HCT116 (cell line): ENCODE results near the gene ABCG1. TPM values are rescaled to one million over a fixed set of nuclear protein-coding genes. Genes with fewer than 3 reads are reported as not detected.

Source experiments
- ATAC-seq: fragments of 200-7000 bp; cut with Tn5 transposase; 2 replicates; pipeline ENCODE4 v1.9.1; 2020; ENCODE audit warnings: mild to moderate bottlenecking, moderate library complexity
- BruUV-seq: library from RNA; stranded (reverse); fragments of 400-500 nt; replicated peaks from 2 replicates; lab custom pipeline; 2021; lab: Mats Ljungman, UMichigan
- CTCF ChIA-PET: fragments of 300-600 bp; sonication (Branson Sonifier 250); formaldehyde crosslinking; loops from one replicate; lab custom pipeline; 2021; ENCODE audit warnings: antibody characterized with exemption; lab: Charles Lee
- POLR2A ChIA-PET: fragments of 300-600, 350-600 bp; sonication (Branson Sonifier 250); formaldehyde crosslinking; loops from one replicate; lab custom pipeline; 2021; ENCODE audit warnings: antibody characterized with exemption; lab: Charles Lee
- RAD21 ChIA-PET, 2 experiments: fragments of 300-600 bp; sonication (Branson Sonifier 250); formaldehyde crosslinking; loops; one replicate each; lab custom pipeline; 2023; ENCODE audit warnings: low total read pairs in 2 of 2; ENCODE audit not compliant: uncharacterized antibody in 2 of 2, unreplicated experiment in 2 of 2, low non-redundant PET in 1 of 2; lab: Charles Lee
- DNase-seq: peaks from one replicate; pipeline ENCODE4 v3.0.0-alpha.2; 2010; ENCODE audit warnings: low read depth, low spot score
- H2AFZ ChIP-seq: fragments of 200-600 bp; shearing (Covaris generic), sonication (generic); 2 replicates; pipeline ENCODE4 v1.6.1; 2017; ENCODE audit warnings: low read depth, mixed run types, mixed read lengths, antibody characterized with exemption, low read length; ENCODE audit not compliant: poor library complexity, severe bottlenecking
- H3K27ac ChIP-seq: 2 replicates; pipeline ENCODE4 v1.5.1; 2012; ENCODE audit warnings: low read depth, low read length
- H3K27me3 ChIP-seq: fragments of 200-600 bp; sonication (generic); 2 replicates; pipeline ENCODE4 v1.6.1; 2016; ENCODE audit warnings: mixed run types, low read length, mixed read lengths; ENCODE audit not compliant: insufficient read depth
- H3K36me3 ChIP-seq, 2 experiments: fragments of 200-500 bp in 1 of 2; fragments of 200-600 bp in 1 of 2; sonication (Bioruptor generic) in 1 of 2; sonication (generic) in 1 of 2; 2 replicates each; pipeline versions ENCODE4 v1.5.1 to v1.6.1; 2014 to 2016; ENCODE audit warnings: low read length in 2 of 2, inconsistent platforms in 1 of 2, mixed read lengths in 1 of 2, mixed run types in 1 of 2; ENCODE audit not compliant: insufficient read depth in 2 of 2, control insufficient read depth in 1 of 2
- H3K4me1 ChIP-seq, 2 experiments: fragments of 200-600 bp in 1 of 2; sonication (generic) in 1 of 2; 2 replicates each; pipeline versions ENCODE4 v1.5.1 to v1.6.1; 2012 to 2017; ENCODE audit warnings: low read length in 2 of 2, inconsistent platforms in 1 of 2, mild to moderate bottlenecking in 1 of 2, mixed read lengths in 1 of 2, mixed run types in 1 of 2, moderate library complexity in 1 of 2; ENCODE audit not compliant: insufficient read depth in 2 of 2, control insufficient read depth in 1 of 2
- H3K4me2 ChIP-seq: fragments of 200-600 bp; sonication (generic); 2 replicates; pipeline ENCODE4 v1.6.1; 2017; ENCODE audit warnings: mixed run types, low read length, mixed read lengths
- H3K4me3 ChIP-seq, 2 experiments: fragments of 200-600 bp in 1 of 2; sonication (generic) in 1 of 2; replicated peaks in 1 of 2; 2 replicates each; pipeline ENCODE4 v1.5.1; 2011 to 2016; ENCODE audit warnings: low read length in 2 of 2, control low read depth in 1 of 2, low read depth in 1 of 2, mild to moderate bottlenecking in 1 of 2, mixed read lengths in 1 of 2, mixed run types in 1 of 2
- H3K79me2 ChIP-seq: fragments of 200-600 bp; sonication (generic); 2 replicates; pipeline ENCODE4 v1.6.1; 2017; ENCODE audit warnings: mild to moderate bottlenecking, mixed run types, low read length, moderate library complexity, mixed read lengths; ENCODE audit not compliant: insufficient read depth
- H3K9ac ChIP-seq: fragments of 200-600 bp; sonication (generic); 2 replicates; pipeline ENCODE4 v1.6.1; 2016; ENCODE audit warnings: low read length, mixed read lengths
- H3K9me2 ChIP-seq: fragments of 200-600 bp; sonication (generic), shearing (Covaris generic); 2 replicates; pipeline ENCODE4 v1.6.1; 2017; ENCODE audit warnings: mixed run types, mild to moderate bottlenecking, moderate library complexity; ENCODE audit not compliant: insufficient read depth
- H3K9me3 ChIP-seq, 2 experiments: fragments of 200-500 bp in 1 of 2; fragments of 200-600 bp in 1 of 2; sonication (Bioruptor generic) in 1 of 2; sonication (generic) in 1 of 2; 2 replicates each; pipeline ENCODE4 v1.6.1; 2014 to 2017; ENCODE audit warnings: low read length in 2 of 2, mixed read lengths in 2 of 2, inconsistent platforms in 1 of 2, low read depth in 1 of 2, mild to moderate bottlenecking in 1 of 2, mixed run types in 1 of 2, moderate library complexity in 1 of 2; ENCODE audit not compliant: control insufficient read depth in 1 of 2, insufficient read depth in 1 of 2
- H4K20me1 ChIP-seq: fragments of 200-600 bp; sonication (generic), shearing (Covaris generic); 2 replicates; pipeline ENCODE4 v1.6.1; 2017; ENCODE audit warnings: mixed run types, mild to moderate bottlenecking, moderate library complexity; ENCODE audit not compliant: insufficient read depth
- CTCF ChIP-seq, 3 experiments: fragments of 200-600 bp in 1 of 3; sonication (generic) in 1 of 3; IDR thresholded peaks in 2 of 3; conservative IDR thresholded peaks in 1 of 3; 2 replicates each; pipeline ENCODE4 v1.5.1; 2012 to 2017; ENCODE audit warnings: low read depth in 2 of 3, low read length in 2 of 3, antibody characterized with exemption in 1 of 3, borderline replicate concordance in 1 of 3, control low read depth in 1 of 3, mild to moderate bottlenecking in 1 of 3, mixed read lengths in 1 of 3, mixed run types in 1 of 3, moderate library complexity in 1 of 3; ENCODE audit not compliant: insufficient read depth in 1 of 3
- EZH2phosphoT487 ChIP-seq: fragments of 200-600 bp; IDR thresholded peaks from 2 replicates; pipeline ENCODE4 v1.6.1; 2018; ENCODE audit warnings: antibody characterized with exemption, borderline replicate concordance
- FOSL1 ChIP-seq: IDR thresholded peaks from 2 replicates; pipeline ENCODE4 v1.6.1; 2012; ENCODE audit warnings: low read depth
- RAD21 ChIP-seq: IDR thresholded peaks from 2 replicates; pipeline ENCODE4 v1.6.1; 2012; ENCODE audit warnings: low read depth, mild to moderate bottlenecking
- SIN3A ChIP-seq: IDR thresholded peaks from 2 replicates; pipeline ENCODE4 v1.6.1; 2012; ENCODE audit warnings: low read depth
- YY1 ChIP-seq: IDR thresholded peaks from 2 replicates; pipeline ENCODE4 v1.6.1; 2011; ENCODE audit warnings: low read length, low read depth, moderate library complexity, mild to moderate bottlenecking; ENCODE audit not compliant: insufficient replicate concordance; ENCODE audit errors: extremely low read depth
- ZFX ChIP-seq: fragments of 450-650 bp; IDR thresholded peaks from 2 replicates; pipeline ENCODE4 v1.6.1; 2017
- intact Hi-C: fragments of 100-400 bp; cut with micrococcal nuclease; formaldehyde crosslinking; loops from 2 replicates; pipeline ENCODE4 v1.10.0; 2022
- total RNA-seq: library from RNA; stranded (reverse); gene quantifications from one replicate; pipeline ENCODE4 v1.2.1, GENCODE V29; 2021; ENCODE audit not compliant: unreplicated experiment

The ABCG1 gene
- total RNA-seq, 1 experiment from 2014 or later = 1.6 TPM

DNA sequence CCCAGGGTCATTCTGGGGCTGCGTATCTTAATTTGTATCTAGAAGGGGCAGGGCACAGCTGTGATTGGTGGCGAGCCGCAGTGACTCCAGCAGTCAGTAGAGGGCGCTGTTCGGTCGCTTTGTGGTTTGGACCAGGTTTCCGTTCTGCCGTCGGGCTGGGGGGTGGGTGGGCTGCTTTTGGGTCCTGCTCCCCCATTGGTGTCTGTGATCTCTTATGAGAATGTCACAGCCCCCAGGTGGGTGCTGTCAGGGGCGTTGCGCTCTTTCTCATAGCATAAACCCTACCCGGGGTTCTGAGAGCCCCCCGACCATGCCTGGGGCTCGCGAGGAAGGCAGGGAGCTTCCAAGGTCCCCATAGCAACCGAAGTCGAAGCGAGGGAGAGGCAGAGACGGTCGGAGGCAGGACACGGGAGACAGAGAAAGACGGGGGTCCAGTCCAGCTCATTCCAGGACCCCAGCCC lies 90.8 kb downstream of the ABCG1 start:
- RAD21 ChIA-PET = interaction anchor here (0.6 to 0.7 kb wide), 3 partner anchors 72 to 177 kb away, joined by 3 to 6 read pairs (median 3); no protein-coding TSS in a partner anchor
- Histone ChIP-seq H3K4me1 (peaks cover 0 to 5% of the 10 kb centered on the region in 2 experiments; a peak in 1 of 4 replicates), H3K27ac (no peak overlapping the region), H3K79me2 (no peaks in the 10 kb centered on the region), H3K36me3 (no peaks in the 10 kb centered on the region), H2AFZ (peak overlapping the region; percentile 34), H3K4me2 (peak overlapping the region; percentile 25), H3K27me3 (no peaks in the 10 kb centered on the region), H3K9ac (no peak overlapping the region), H3K9me3 (no peaks in the 10 kb centered on the region), H4K20me1 (no peaks in the 10 kb centered on the region), H3K4me3 (no peak overlapping the region), H3K9me2 (no peaks in the 10 kb centered on the region)
- DNase-seq (peak; percentile 6), ATAC-seq (peak; percentile 91)
- POLR2A ChIA-PET = interaction anchor here (0.8 kb wide), 1 partner anchor 12 kb away, joined by 3 read pairs; no protein-coding TSS in a partner anchor
- intact Hi-C loops = loop anchor here (1.0 kb wide), 1 partner anchor 141 kb away; no protein-coding TSS in a partner anchor
- no peak for TF ChIP-seq YY1
- peak; percentile 61 to 90 (median 87); a peak in 5 of 6 replicates for TF ChIP-seq CTCF (IDR thresholded peaks at IDR 0.05 in 2 of 3, conservative IDR thresholded peaks at IDR 0.05 in 1 of 3; ENCODE audit: borderline replicate concordance in 1 of 3, insufficient read depth in 1 of 3, low read depth in 2 of 3, low read length in 2 of 3)
- TF ChIP-seq RAD21 = peak; percentile 75
- BruUV-seq = no TSS peak
- CTCF ChIA-PET = interaction anchor here (0.6 to 2.1 kb wide), 24 partner anchors 9 to 472 kb away, joined by 3 to 11 read pairs (median 4); no protein-coding TSS in a partner anchor

DNA sequence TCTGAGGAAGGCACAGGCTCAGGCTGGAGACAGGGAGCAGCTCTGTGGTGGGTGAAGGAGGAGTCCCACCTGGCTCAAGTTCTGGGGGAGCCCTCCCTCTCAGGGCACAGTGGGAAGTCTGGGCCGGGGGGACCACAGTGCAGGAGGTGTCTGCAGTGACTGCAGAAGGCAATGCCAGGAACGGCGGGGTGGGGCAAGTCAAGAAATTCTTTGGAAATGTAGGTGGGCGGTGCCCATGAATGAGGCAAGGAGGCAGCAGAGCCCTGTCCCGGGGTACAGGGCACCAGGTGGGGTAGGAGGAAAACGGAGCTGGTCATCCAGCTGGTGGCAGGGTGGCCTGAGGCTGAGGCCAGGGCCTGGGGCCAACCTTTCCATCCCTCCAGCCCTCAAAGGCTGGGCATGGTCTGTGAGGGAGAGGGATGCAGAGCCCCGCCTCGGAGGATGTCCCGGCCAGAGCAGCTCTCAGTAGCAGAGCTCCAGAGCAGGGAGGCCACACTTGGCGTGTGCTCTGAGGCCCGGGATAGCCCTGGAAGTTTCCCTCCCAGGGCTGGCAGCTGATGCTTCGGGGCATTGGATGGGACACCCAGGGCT lies 91.6 kb downstream of the ABCG1 start:
- Histone ChIP-seq H4K20me1 (no peaks in the 10 kb centered on the region), H3K79me2 (no peaks in the 10 kb centered on the region), H3K9me2 (no peaks in the 10 kb centered on the region), H3K4me2 (no peak overlapping the region), H2AFZ (no peak overlapping the region), H3K36me3 (no peaks in the 10 kb centered on the region), H3K9me3 (no peaks in the 10 kb centered on the region), H3K27ac (no peak overlapping the region), H3K4me1 (peaks cover 0 to 5% of the 10 kb centered on the region in 2 experiments; a peak in 1 of 4 replicates), H3K4me3 (no peak overlapping the region), H3K9ac (no peak overlapping the region), H3K27me3 (no peaks in the 10 kb centered on the region)
- TF ChIP-seq SIN3A (no peak), YY1 (no peak), EZH2phosphoT487 (no peak), ZFX (no peak), FOSL1 (no peak)
- no peak for ATAC-seq
- ChIA-PET POLR2A (no interaction called here), CTCF (interaction anchor here (1.0 to 2.1 kb wide), 13 partner anchors 8 to 193 kb away, joined by 3 to 11 read pairs (median 6); no protein-coding TSS in a partner anchor), RAD21 (no interaction called here)
- no TSS peak for BruUV-seq
- no peak for DNase-seq
- intact Hi-C loops = no loop called here
